Thyroid gland (tissue), 4 donors: ENCODE results near the gene DNAH10. TPM values are rescaled to one million over a fixed set of nuclear protein-coding genes. Genes with fewer than 3 reads are reported as not detected.

Source experiments
- DNase-seq, 2 donors: peaks; one replicate each; pipeline ENCODE4 v3.0.0-alpha.2; 2019
- H3K27ac ChIP-seq, 3 donors: fragments of 200-600 bp; sonication (generic); 1 replicate in 2 of 3; 2 replicates in 1 of 3; pipeline ENCODE4 v1.5.1; 2016 to 2019; ENCODE audit warnings: mild to moderate bottlenecking in 1 of 3, moderate library complexity in 1 of 3
- H3K27me3 ChIP-seq: fragments of 200-600 bp; sonication (generic); one replicate; pipeline ENCODE4 v1.5.1; 2019
- H3K36me3 ChIP-seq, 2 donors: fragments of 200-600 bp; sonication (generic); one replicate each; pipeline ENCODE4 v1.5.1; 2016 to 2019
- H3K4me1 ChIP-seq, 2 donors: fragments of 200-600 bp; sonication (generic); one replicate each; pipeline ENCODE4 v1.5.1; 2017 to 2019
- H3K4me3 ChIP-seq, 3 donors: fragments of 200-600 bp; sonication (generic); replicated peaks in 1 of 3; 1 replicate in 2 of 3; 2 replicates in 1 of 3; pipeline ENCODE4 v1.5.1; 2016; ENCODE audit warnings: mild to moderate bottlenecking in 1 of 3
- H3K9me3 ChIP-seq: fragments of 200-600 bp; sonication (generic); one replicate; pipeline ENCODE4 v1.5.1; 2017
- POLR2A ChIP-seq, 2 donors: fragments of 450-650 bp; IDR thresholded peaks; one replicate each; pipeline ENCODE4 v1.6.1; 2017; ENCODE audit warnings: antibody characterized with exemption in 2 of 2, mild to moderate bottlenecking in 2 of 2, moderate library complexity in 1 of 2
- WGBS, 2 donors: methylation state at CpG; one replicate each; pipeline ENCODE4 v1.1.5; 2017; 5-methylcytosine and 5-hydroxymethylcytosine counted together
- intact Hi-C: fragments of 100-400 bp; cut with DNase I; formaldehyde crosslinking; loops from one replicate; pipeline ENCODE4 v1.15.1; 2023
- small RNA-seq: library from RNA; depleted of rRNA; stranded (forward); fragments of <200 nt; gene quantifications from one replicate; pipeline ENCODE3, GENCODE V24; 2016
- total RNA-seq, 4 donors: library from RNA; depleted of rRNA; stranded (reverse); fragments of >200 nt; gene quantifications; one replicate each; pipeline ENCODE4 v1.2.3, GENCODE V29; 2016
- TF ChIP-seq, protein P1 (sequence below), 6 experiments: fragments of 200-600 bp in 3 of 6; fragments of 450-650 bp in 3 of 6; sonication (generic) in 3 of 6; IDR thresholded peaks; one replicate each; pipeline ENCODE4 v1.5.1; 2016 to 2019; ENCODE audit warnings: antibody characterized with exemption in 6 of 6, mild to moderate bottlenecking in 2 of 6, inconsistent platforms in 1 of 6, moderate library complexity in 1 of 6

The DNAH10 gene
- total RNA-seq, 4 donors from 2014 or later, result 0.10 to 0.33 (median 0.27) TPM; not detected in 1

DNA sequence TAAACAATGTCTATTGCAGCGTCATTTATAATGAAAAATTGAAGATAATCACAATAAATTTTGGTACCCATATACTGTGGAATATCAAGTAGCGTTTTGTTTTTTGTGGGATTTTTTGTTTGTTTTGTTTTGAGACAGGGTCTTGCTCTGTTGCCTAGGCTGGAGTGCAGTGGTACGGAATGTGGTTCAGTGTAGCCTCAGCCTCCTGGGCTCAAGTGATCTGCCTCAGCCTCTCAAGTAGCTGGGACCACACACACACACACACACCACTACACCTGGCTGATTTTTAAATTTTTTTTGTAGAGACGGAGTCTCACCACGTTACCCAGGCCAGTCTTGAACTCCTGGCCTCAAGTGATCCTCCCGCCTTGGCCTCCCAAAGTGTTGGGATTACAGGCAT lies 217.5 kb downstream of the DNAH10 start:
- 53 to 65% methylated on average over 6 of the region's 6 CpGs for WGBS, 2 donors
- H3K27me3 ChIP-seq, result no peaks in the 10 kb centered on the region
- H3K4me3 ChIP-seq, result no peak overlapping the region
- peaks cover 0 to 4% of the 10 kb centered on the region in 2 donors for H3K36me3 ChIP-seq
- TF ChIP-seq, protein P1, sequence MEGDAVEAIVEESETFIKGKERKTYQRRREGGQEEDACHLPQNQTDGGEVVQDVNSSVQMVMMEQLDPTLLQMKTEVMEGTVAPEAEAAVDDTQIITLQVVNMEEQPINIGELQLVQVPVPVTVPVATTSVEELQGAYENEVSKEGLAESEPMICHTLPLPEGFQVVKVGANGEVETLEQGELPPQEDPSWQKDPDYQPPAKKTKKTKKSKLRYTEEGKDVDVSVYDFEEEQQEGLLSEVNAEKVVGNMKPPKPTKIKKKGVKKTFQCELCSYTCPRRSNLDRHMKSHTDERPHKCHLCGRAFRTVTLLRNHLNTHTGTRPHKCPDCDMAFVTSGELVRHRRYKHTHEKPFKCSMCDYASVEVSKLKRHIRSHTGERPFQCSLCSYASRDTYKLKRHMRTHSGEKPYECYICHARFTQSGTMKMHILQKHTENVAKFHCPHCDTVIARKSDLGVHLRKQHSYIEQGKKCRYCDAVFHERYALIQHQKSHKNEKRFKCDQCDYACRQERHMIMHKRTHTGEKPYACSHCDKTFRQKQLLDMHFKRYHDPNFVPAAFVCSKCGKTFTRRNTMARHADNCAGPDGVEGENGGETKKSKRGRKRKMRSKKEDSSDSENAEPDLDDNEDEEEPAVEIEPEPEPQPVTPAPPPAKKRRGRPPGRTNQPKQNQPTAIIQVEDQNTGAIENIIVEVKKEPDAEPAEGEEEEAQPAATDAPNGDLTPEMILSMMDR (IDR thresholded peaks at IDR 0.05), result no peak
- no peak for TF ChIP-seq POLR2A (IDR thresholded peaks at IDR 0.05)
- H3K9me3 ChIP-seq, result no peaks in the 10 kb centered on the region
- H3K4me1 ChIP-seq, result peaks cover 11 to 20% of the 10 kb centered on the region in 2 donors
- peak; percentile 74 for DNase-seq
- H3K27ac ChIP-seq, result peak overlapping the region; percentile 33 to 60 (median 42)
- intact Hi-C loops, result no loop called here

DNA sequence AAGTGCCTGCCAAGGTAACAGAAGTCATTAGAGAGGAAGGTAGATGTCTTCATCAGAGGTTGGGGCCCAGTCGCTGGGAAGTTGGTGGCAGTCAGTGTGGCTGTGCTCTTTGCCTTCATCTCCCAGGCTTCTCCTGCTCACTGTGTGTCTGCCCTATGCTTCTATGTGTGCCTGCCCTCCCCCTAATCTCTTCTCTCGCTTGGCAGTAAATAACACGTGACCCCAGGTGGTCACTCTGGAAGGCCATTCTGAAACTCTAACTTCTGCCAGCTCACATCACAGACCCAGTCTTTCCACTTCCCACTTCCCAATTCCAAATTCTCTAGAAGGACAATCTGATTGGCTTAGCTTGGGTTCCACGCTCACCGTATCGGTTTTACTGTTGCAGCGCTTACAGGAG lies 220.2 kb downstream of the DNAH10 start:
- intact Hi-C loops, result loop anchor here (5.0 to 10.0 kb wide), 2 partner anchors 75 to 187 kb away; no protein-coding TSS in a partner anchor
- Histone ChIP-seq H3K9me3 (no peaks in the 10 kb centered on the region), H3K4me3 (no peak overlapping the region), H3K27ac (no peak overlapping the region), H3K4me1 (peaks cover 18 to 35% of the 10 kb centered on the region in 2 donors), H3K27me3 (no peaks in the 10 kb centered on the region), H3K36me3 (no peaks in the 10 kb centered on the region)
- no peak for TF ChIP-seq POLR2A (IDR thresholded peaks at IDR 0.05)
- TF ChIP-seq, protein P1 (IDR thresholded peaks at IDR 0.05), result no peak
- DNase-seq, result no peak
- 91 to 92% methylated on average over 7 of the region's 7 CpGs for WGBS, 2 donors

DNA sequence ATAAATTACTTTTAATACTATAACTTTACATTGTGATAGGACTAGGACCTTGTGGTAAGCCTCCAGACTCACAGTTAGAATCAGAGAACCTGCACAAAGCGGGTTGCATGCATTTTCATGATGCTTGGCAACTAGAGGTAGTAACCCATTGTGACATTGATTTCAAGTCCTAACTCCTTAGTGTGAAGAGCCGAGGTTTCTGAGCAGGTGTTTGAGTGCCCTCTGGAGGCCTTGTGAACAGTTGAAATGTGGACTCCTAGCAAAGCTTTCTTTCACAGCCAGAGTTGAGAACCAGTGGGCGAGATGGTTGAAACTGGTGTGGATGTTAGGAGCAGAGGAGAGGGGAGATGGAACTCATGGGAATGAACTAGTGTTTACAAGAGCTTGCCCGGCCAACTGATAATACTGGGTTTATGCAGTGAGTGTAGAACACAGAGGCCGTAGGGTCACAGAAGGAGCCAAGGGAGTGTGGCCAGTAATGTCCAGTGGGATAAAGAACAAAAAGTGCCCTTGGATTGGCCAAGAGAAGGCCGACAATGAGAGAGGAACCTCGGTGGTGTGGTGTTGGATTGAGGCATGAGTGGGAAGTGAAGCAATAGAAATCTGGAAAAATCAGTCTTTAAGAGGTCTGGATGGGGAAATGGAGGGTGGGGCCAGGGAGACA lies 221.9 kb downstream of the DNAH10 start:
- TF ChIP-seq, protein P1 (IDR thresholded peaks at IDR 0.05), result peak in 5 of 6 experiments; percentile 48 to 83 (median 73)
- no peak for TF ChIP-seq POLR2A (IDR thresholded peaks at IDR 0.05)
- H3K4me1 ChIP-seq, result peaks cover 16 to 51% of the 10 kb centered on the region in 2 donors
- peak; percentile 55 to 60 for DNase-seq
- no peaks in the 10 kb centered on the region for H3K27me3 ChIP-seq
- H3K4me3 ChIP-seq, result no peak overlapping the region
- no peaks in the 10 kb centered on the region for H3K9me3 ChIP-seq
- WGBS, 2 donors, result 56 to 58% methylated on average over 7 of the region's 7 CpGs
- no peaks in the 10 kb centered on the region for H3K36me3 ChIP-seq
- peak overlapping the region in 2 of 3 donors; percentile 30 to 87 for H3K27ac ChIP-seq
- intact Hi-C loops, result loop anchor here (5.0 to 10.0 kb wide), 2 partner anchors 77 to 189 kb away; no protein-coding TSS in a partner anchor

DNA sequence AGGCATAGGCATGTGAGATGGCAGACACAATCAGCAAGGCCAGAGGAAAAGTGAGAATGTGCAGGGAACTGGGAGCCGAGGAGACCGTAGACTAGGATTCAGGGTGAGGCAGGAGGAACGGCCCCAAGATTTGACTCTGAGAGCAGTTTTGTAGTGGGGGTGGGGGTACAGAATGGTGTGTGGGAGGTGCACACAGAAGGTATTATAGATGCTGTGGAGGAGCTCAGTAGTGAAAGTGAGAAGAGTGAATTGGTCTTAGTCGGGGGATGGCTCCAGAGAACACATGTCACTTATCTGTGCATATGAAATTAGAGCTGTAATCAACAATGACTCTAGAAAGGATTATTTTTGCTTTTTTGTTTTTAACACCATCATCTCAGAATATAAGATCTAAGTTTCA lies 222.8 kb downstream of the DNAH10 start:
- 87 to 92% methylated on average over 4 of the region's 4 CpGs for WGBS, 2 donors
- intact Hi-C loops, result loop anchor here (5.0 to 10.0 kb wide), 2 partner anchors 78 to 190 kb away; no protein-coding TSS in a partner anchor
- H3K27me3 ChIP-seq, result no peaks in the 10 kb centered on the region
- TF ChIP-seq, protein P1 (IDR thresholded peaks at IDR 0.05), result no peak
- no peak for TF ChIP-seq POLR2A (IDR thresholded peaks at IDR 0.05)
- no peaks in the 10 kb centered on the region for H3K36me3 ChIP-seq
- H3K4me3 ChIP-seq, result no peak overlapping the region
- H3K4me1 ChIP-seq, result peaks cover 17 to 60% of the 10 kb centered on the region in 2 donors
- H3K9me3 ChIP-seq, result no peaks in the 10 kb centered on the region
- no peak for DNase-seq
- peak overlapping the region; percentile 31 to 87 (median 74) for H3K27ac ChIP-seq

Small RNA genes lying within 50 kb of the gene (small RNA-seq; reads per million reads assigned to genes)
- gene AC068790.4 (not detected), gene AC068790.6 (not detected)

Other genes with a start within 250 kb of the DNAH10 start
- gene RILPL1, start 228.6 kb upstream of the DNAH10 start, total RNA-seq, result 10 to 100 TPM; 22.0 to 37.8 (median 31.6) TPM
- gene TMED2, start 177.7 kb upstream of the DNAH10 start, total RNA-seq, result 100 to 1,000 TPM; 213 to 244 (median 220) TPM
- 10 to 100 TPM; 14.1 to 22.2 (median 17.8) TPM for gene DDX55, start 160.2 kb upstream of the DNAH10 start, total RNA-seq
- 100 to 1,000 TPM in 3 of 4 donors, 10 to 100 TPM in 1; 86.9 to 146 (median 128) TPM for gene EIF2B1, start 128.6 kb upstream of the DNAH10 start, total RNA-seq
- gene GTF2H3, start 128.5 kb upstream of the DNAH10 start, total RNA-seq, result 10 to 100 TPM; 15.9 to 32.4 (median 31.1) TPM
- 10 to 100 TPM; 21.3 to 34.5 (median 27.1) TPM for gene TCTN2, start 91.2 kb upstream of the DNAH10 start, total RNA-seq
- gene ATP6V0A2, start 49.9 kb upstream of the DNAH10 start, total RNA-seq, result 10 to 100 TPM; 23.6 to 37.1 (median 28.6) TPM
- gene CCDC92, start 210.5 kb downstream of the DNAH10 start, total RNA-seq, result 10 to 100 TPM; 26.6 to 47.0 (median 39.1) TPM
- gene ZNF664, start 210.9 kb downstream of the DNAH10 start, total RNA-seq, result 100 to 1,000 TPM; 120 to 187 (median 138) TPM